SK-N-SH (cell line): ENCODE measurements around the gene TBX1. TPM values are rescaled to one million over a fixed set of nuclear protein-coding genes. Genes with fewer than 3 reads are reported as not detected.

ENCODE experiments used
- CTCF ChIA-PET: fragments of 300-600, 350-600 bp; formaldehyde crosslinking; extraction: SDS; loops from one replicate; lab custom pipeline; 2021; lab: Yijun Ruan, JAX
- POLR2A ChIA-PET: fragments of 350-600 bp; sonication (Branson Sonifier 250); formaldehyde crosslinking; extraction: SDS; loops from one replicate; lab custom pipeline; 2020; ENCODE audit warnings: antibody characterized with exemption, inconsistent platforms; lab: Yijun Ruan, JAX
- DNase-seq: peaks from one replicate; pipeline ENCODE4 v3.0.0; 2012
- H2AFZ ChIP-seq: fragments of 200-600 bp; sonication (generic); 2 replicates; pipeline ENCODE4 v1.8.1; 2016; ENCODE audit warnings: antibody characterized with exemption, mild to moderate bottlenecking, low read depth
- H3F3A ChIP-seq: fragments of 200-600 bp; sonication (generic); replicated peaks from 2 replicates; pipeline ENCODE3; 2016; ENCODE audit warnings: antibody characterized with exemption, mild to moderate bottlenecking; ENCODE audit not compliant: insufficient read depth
- H3K27ac ChIP-seq, 2 experiments: fragments of 200-500 bp in 1 of 2; fragments of 200-600 bp in 1 of 2; sonication (Bioruptor generic) in 1 of 2; sonication (generic), shearing (Covaris generic) in 1 of 2; 2 replicates each; pipeline versions ENCODE4 v1.5.1 to v1.6.1; 2014 to 2016; ENCODE audit warnings: low read depth in 2 of 2, inconsistent platforms in 1 of 2, low read length in 1 of 2, mild to moderate bottlenecking in 1 of 2, mixed read lengths in 1 of 2
- H3K27me3 ChIP-seq: fragments of 200-600 bp; sonication (generic), shearing (Covaris generic); 2 replicates; pipeline ENCODE4 v1.6.1; 2016; ENCODE audit warnings: mixed run types; ENCODE audit not compliant: insufficient read depth
- H3K36me3 ChIP-seq, 2 experiments: fragments of 200-500 bp in 1 of 2; fragments of 200-600 bp in 1 of 2; sonication (Bioruptor generic) in 1 of 2; sonication (generic) in 1 of 2; replicated peaks in 1 of 2; 2 replicates each; pipeline versions ENCODE3 to v1.5.1; 2014 to 2016; ENCODE audit warnings: low read length in 1 of 2, mild to moderate bottlenecking in 1 of 2; ENCODE audit not compliant: insufficient read depth in 2 of 2, control insufficient read depth in 1 of 2
- H3K4me1 ChIP-seq, 2 experiments: fragments of 200-500 bp in 1 of 2; fragments of 200-600 bp in 1 of 2; sonication (Bioruptor generic) in 1 of 2; sonication (generic), shearing (Covaris generic) in 1 of 2; 2 replicates each; pipeline versions ENCODE4 v1.5.1 to v1.6.1; 2014 to 2016; ENCODE audit warnings: low read depth in 1 of 2, low read length in 1 of 2, mixed run types in 1 of 2; ENCODE audit not compliant: insufficient read depth in 2 of 2, control insufficient read depth in 1 of 2
- H3K4me2 ChIP-seq: fragments of 200-600 bp; sonication (generic), shearing (Covaris generic); 2 replicates; pipeline ENCODE4 v1.6.1; 2017; ENCODE audit warnings: mixed run types
- H3K4me3 ChIP-seq, 2 experiments: fragments of 200-500 bp in 1 of 2; fragments of 200-600 bp in 1 of 2; sonication (Bioruptor generic) in 1 of 2; sonication (generic), shearing (Covaris generic) in 1 of 2; 2 replicates each; pipeline versions ENCODE4 v1.5.1 to v1.8.1; 2014 to 2016; ENCODE audit warnings: low read depth in 2 of 2, inconsistent platforms in 1 of 2, low read length in 1 of 2, mild to moderate bottlenecking in 1 of 2, mixed read lengths in 1 of 2, moderate library complexity in 1 of 2
- H3K79me2 ChIP-seq: fragments of 200-600 bp; sonication (generic); 2 replicates; pipeline ENCODE4 v1.8.1; 2017; ENCODE audit warnings: mild to moderate bottlenecking; ENCODE audit not compliant: insufficient read depth
- H3K9ac ChIP-seq: fragments of 200-600 bp; sonication (generic); 2 replicates; pipeline ENCODE4 v1.6.1; 2017; ENCODE audit warnings: mixed run types
- H3K9me2 ChIP-seq: fragments of 200-600 bp; sonication (generic); 2 replicates; pipeline ENCODE4 v1.6.1; 2017; ENCODE audit warnings: mixed run types
- H3K9me3 ChIP-seq: fragments of 200-600 bp; sonication (generic); 2 replicates; pipeline ENCODE4 v1.6.1; 2017; ENCODE audit warnings: mixed run types, mild to moderate bottlenecking, moderate library complexity
- H4K20me1 ChIP-seq: fragments of 200-600 bp; sonication (generic); 2 replicates; pipeline ENCODE4 v1.6.1; 2017; ENCODE audit warnings: mild to moderate bottlenecking, mixed run types; ENCODE audit not compliant: insufficient read depth
- EP300 ChIP-seq, 2 experiments: IDR thresholded peaks; 2 replicates each; pipeline versions ENCODE4 v1.4.0 to v1.6.1; 2012; ENCODE audit warnings: borderline replicate concordance in 1 of 2, low read depth in 1 of 2, low read length in 1 of 2
- FOSL2 ChIP-seq: IDR thresholded peaks from 2 replicates; pipeline ENCODE4 v1.4.0; 2012; ENCODE audit warnings: low read depth, mild to moderate bottlenecking, moderate library complexity, borderline replicate concordance
- GABPA ChIP-seq: IDR thresholded peaks from 2 replicates; pipeline ENCODE4 v1.4.0; 2012; ENCODE audit warnings: low read depth, mild to moderate bottlenecking
- MXI1 ChIP-seq: IDR thresholded peaks from 2 replicates; pipeline ENCODE4 v1.6.1; 2012; ENCODE audit warnings: mild to moderate bottlenecking, low read depth, low read length, improper control_type of control experiment
- RCOR1 ChIP-seq: fragments of 150-350 bp; IDR thresholded peaks from 2 replicates; pipeline ENCODE4 v1.6.1; 2017; ENCODE audit warnings: antibody characterized with exemption, low read length
- YY1 ChIP-seq: IDR thresholded peaks from 2 replicates; pipeline ENCODE4 v1.4.0; 2012; ENCODE audit warnings: low read depth, mild to moderate bottlenecking
- WGBS: methylation state at CpG from one replicate; pipeline ENCODE4 v1.1.6; 2017; ENCODE audit warnings: low lambda C conversion rate; 5-methylcytosine and 5-hydroxymethylcytosine counted together
- polyA plus RNA-seq, 3 experiments: library from polyadenylated mRNA; depleted of rRNA; stranded (reverse); fragments of >200 nt; gene quantifications; 2 replicates each; pipeline ENCODE4 v1.2.3, GENCODE V29; 2012
- TF ChIP-seq, protein P1 (sequence below): IDR thresholded peaks from 2 replicates; pipeline ENCODE4 v1.4.0; 2012; ENCODE audit warnings: low read depth, borderline replicate concordance
- TF ChIP-seq, protein P2 (sequence below): fragments of 200-600 bp; sonication (generic); IDR thresholded peaks from 2 replicates; pipeline ENCODE4 v1.6.1; 2017; ENCODE audit warnings: antibody characterized with exemption, mild to moderate bottlenecking, moderate library complexity
- TF ChIP-seq, protein P3 (sequence below): fragments of 150-350 bp; IDR thresholded peaks from 2 replicates; pipeline ENCODE4 v1.6.1; 2016; ENCODE audit warnings: mild to moderate bottlenecking, low read depth, low read length

Gene TBX1
- polyA plus RNA-seq (2012; rRNA removed) = not detected in 2 replicates
- 0.07 TPM in 1 of 2 replicates, not detected in the other for polyA plus RNA-seq (2012; cell fraction: cytosol; rRNA removed)
- polyA plus RNA-seq (2012; cell fraction: nucleus; rRNA removed) = 0.29 and 0.41 TPM in 2 replicates

DNA sequence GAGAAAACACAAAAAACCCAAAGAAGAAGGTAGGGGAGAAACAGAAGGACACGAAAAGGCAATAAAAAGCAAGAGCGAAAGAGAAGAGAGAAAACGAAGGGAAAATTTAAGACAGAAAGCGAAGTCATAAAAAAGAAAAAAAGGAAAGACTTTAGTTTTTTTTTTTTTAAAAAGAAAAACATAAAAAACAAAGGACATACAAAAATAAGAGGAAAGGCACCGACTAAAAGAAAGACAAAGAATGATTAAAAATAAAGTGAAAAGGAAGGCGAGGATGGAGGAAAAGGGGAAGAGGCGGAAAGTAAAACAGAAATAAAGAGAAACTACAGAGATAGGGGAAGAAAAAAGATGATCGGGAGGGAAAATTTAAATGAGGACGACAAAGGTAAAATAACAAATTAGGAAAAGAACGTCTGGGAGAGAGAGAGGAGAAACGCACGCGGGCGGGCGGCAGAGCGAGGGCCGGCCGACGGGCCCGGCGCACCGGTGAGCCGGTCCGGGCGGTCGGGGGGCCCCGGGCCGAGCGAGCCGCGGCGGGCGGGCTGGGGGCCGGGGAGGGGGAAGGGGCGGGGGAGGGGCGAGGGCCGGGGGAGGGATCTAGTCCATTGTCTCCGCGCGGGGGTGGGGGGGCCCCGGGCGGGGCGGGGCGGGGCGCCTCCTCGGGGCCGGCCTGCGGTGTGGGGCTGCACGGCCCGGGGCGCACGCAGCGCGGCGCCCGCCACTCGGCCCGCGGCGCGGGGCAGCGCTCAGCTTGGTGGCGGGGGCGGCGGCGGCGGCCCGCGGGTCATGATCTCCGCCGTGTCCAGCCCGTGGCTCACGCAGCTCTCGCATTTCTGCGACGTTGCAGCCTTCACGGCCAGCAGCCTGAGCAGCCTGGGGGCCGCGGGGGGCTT is at the start of gene TBX1:
Gene TBX1 (plus strand): TSS at position 721 of the 893 bp plus-strand sequence. CDS start 66 bp downstream, at position 787.
- POLR2A ChIA-PET = no interaction called here

DNA sequence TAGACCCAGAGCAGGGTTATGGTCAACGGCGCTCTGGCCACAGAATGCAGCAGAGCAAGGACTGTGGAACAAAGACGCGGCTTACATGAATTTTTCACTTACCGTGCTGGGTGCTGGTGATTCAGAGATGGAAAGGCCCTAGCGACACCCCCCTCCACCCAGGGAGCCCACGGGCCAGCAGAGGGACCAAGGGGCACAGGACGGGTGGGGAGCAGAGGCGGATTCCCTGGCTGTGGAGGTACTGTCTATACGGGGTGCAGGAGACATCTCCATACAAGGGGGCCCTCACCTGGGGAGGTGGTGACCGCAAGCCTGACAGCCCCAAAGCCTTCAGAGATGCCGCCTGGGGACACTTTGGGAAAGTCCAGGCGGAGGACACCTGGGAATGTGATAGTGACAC is 47.3 kb upstream of the TBX1 start:
- H4K20me1 ChIP-seq = no peaks in the 10 kb centered on the region
- no peak overlapping the region for H3K9ac ChIP-seq
- H3K4me2 ChIP-seq = no peak overlapping the region
- POLR2A ChIA-PET = no interaction called here
- H3K4me3 ChIP-seq = no peak overlapping the region
- no peaks in the 10 kb centered on the region for H3K79me2 ChIP-seq
- CTCF ChIA-PET = interaction anchor here (6.9 kb wide), 1 partner anchor 82 kb away, joined by 45 read pairs; no protein-coding TSS in a partner anchor
- 95% methylated on average over 11 of the region's 13 CpGs for WGBS
- DNase-seq = no peak
- peak overlapping the region in 1 of 2 experiments; percentile 80; a peak in 1 of 4 replicates for H3K27ac ChIP-seq
- peaks cover 0 to 48% of the 10 kb centered on the region in 2 experiments; a peak in 1 of 4 replicates for H3K4me1 ChIP-seq
- no peaks in the 10 kb centered on the region for H3K9me3 ChIP-seq
- no peaks in the 10 kb centered on the region for H3K27me3 ChIP-seq
- no peaks in the 10 kb centered on the region for H3K36me3 ChIP-seq
- H3K9me2 ChIP-seq = no peaks in the 10 kb centered on the region
- no peaks in the 10 kb centered on the region for H3F3A ChIP-seq
- TF ChIP-seq, protein P1, sequence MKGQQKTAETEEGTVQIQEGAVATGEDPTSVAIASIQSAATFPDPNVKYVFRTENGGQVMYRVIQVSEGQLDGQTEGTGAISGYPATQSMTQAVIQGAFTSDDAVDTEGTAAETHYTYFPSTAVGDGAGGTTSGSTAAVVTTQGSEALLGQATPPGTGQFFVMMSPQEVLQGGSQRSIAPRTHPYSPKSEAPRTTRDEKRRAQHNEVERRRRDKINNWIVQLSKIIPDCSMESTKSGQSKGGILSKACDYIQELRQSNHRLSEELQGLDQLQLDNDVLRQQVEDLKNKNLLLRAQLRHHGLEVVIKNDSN = no peak
- TF ChIP-seq FOSL2 (no peak), YY1 (no peak), MXI1 (no peak)
- TF ChIP-seq, protein P2, sequence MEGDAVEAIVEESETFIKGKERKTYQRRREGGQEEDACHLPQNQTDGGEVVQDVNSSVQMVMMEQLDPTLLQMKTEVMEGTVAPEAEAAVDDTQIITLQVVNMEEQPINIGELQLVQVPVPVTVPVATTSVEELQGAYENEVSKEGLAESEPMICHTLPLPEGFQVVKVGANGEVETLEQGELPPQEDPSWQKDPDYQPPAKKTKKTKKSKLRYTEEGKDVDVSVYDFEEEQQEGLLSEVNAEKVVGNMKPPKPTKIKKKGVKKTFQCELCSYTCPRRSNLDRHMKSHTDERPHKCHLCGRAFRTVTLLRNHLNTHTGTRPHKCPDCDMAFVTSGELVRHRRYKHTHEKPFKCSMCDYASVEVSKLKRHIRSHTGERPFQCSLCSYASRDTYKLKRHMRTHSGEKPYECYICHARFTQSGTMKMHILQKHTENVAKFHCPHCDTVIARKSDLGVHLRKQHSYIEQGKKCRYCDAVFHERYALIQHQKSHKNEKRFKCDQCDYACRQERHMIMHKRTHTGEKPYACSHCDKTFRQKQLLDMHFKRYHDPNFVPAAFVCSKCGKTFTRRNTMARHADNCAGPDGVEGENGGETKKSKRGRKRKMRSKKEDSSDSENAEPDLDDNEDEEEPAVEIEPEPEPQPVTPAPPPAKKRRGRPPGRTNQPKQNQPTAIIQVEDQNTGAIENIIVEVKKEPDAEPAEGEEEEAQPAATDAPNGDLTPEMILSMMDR = no peak
- no peak overlapping the region for H2AFZ ChIP-seq

More for the DNA sequence above, at the start of gene TBX1:
- CTCF ChIA-PET = interaction anchor here (0.7 to 1.5 kb wide), 4 partner anchors 12 to 150 kb away, joined by 3 to 6 read pairs (median 4); no protein-coding TSS in a partner anchor
- Histone ChIP-seq H3K4me3 (peak within 1 kb of the TSS in 1 of 2 experiments; percentile 25; a peak in 1 of 4 replicates), H2AFZ (no peak within 1 kb of the TSS; the same call in 1 of the 2 replicates), H3K36me3 (no peaks in the 10 kb centered on the region), H3K27me3 (peaks cover 38% of the 10 kb centered on the region), H3K9me2 (no peaks in the 10 kb centered on the region), H3K9me3 (no peaks in the 10 kb centered on the region), H3K9ac (no peak within 1 kb of the TSS), H3K4me2 (peak within 1 kb of the TSS; percentile 19; the same call in 1 of the 2 replicates), H3K27ac (no peak within 1 kb of the TSS), H3F3A (no peaks in the 10 kb centered on the region), H3K4me1 (peaks cover 0 to 6% of the 10 kb centered on the region in 2 experiments; a peak in 2 of 4 replicates), H3K79me2 (no peaks in the 10 kb centered on the region), H4K20me1 (no peaks in the 10 kb centered on the region)
- WGBS = 23% methylated on average over 25 of the region's 79 CpGs
- TF ChIP-seq, protein P3, sequence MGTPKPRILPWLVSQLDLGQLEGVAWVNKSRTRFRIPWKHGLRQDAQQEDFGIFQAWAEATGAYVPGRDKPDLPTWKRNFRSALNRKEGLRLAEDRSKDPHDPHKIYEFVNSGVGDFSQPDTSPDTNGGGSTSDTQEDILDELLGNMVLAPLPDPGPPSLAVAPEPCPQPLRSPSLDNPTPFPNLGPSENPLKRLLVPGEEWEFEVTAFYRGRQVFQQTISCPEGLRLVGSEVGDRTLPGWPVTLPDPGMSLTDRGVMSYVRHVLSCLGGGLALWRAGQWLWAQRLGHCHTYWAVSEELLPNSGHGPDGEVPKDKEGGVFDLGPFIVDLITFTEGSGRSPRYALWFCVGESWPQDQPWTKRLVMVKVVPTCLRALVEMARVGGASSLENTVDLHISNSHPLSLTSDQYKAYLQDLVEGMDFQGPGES = no peak
- TF ChIP-seq, protein P2 = no peak
- TF ChIP-seq RCOR1 (no peak), MXI1 (no peak), EP300 (IDR thresholded peaks at IDR 0.05; ENCODE audit: borderline replicate concordance in 1 of 2, low read depth in 1 of 2, low read length in 1 of 2) (no peak), GABPA (no peak)
- peak; percentile 74 for DNase-seq
